ENCODE results near the gene S100P. TPM values are rescaled to one million over a fixed set of nuclear protein-coding genes. Genes with fewer than 3 reads are reported as not detected.
"Not testable (repeated sequence)": the region's sequence is repeated elsewhere in the genome, so short reads cannot be mapped to it uniquely, and the experiment has no call there.

The S100P gene
- polyA plus RNA-seq, 10 donors: 0.39 to 3.2 (median 1.9) TPM; not detected in 1

- DNase-seq: not testable (repeated sequence)
Observed at GRCh38 chr4:6672541-6673190, 21.0 kb upstream of the S100P start.

- DNase-seq: peak in 1 of 3 donors; percentile 48
Observed at GRCh38 chr4:6673191-6673659, 20.5 kb upstream of the S100P start.

DNA sequence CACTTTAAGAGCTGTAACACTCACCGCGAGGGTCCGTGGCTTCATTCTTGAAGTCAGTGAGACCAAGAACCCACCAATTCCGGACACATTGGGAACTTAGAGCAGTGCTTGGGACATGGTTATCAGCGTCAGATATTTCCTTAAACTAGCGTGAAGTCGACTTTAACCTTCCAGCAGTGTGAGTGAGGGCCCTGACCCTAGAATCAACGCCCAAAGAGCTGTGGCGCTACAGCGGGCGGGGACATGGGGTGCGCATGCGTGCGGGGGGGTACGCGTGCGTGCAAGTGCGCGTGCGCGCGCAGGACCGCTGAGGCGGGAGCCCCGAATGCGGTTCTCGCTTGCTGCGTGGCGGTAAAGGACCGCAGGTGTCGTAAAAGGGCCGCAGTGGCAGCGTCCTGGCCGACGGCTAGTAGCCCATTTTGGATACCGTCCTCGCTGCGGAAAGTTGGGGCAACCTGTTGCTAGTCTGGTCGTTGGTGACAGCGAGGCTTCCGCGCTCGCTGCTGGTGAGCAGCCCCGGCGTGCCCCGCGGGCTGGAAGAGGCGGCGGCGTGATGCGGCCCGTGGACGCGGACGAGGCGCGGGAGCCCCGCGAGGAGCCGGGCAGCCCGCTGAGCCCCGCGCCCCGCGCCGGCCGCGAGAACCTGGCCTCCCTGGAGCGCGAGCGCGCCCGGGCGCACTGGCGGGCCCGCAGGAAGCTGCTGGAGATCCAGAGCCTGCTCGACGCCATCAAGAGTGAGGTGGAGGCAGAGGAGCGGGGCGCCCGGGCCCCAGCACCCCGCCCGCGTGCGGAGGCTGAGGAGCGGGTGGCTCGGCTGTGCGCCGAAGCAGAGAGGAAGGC is 19.8 kb upstream of the S100P start:
- DNase-seq: peak; percentile 94 to 98 (median 97)

GRCh38 chr4:6674500-6675149 is 19.1 kb upstream of the S100P start:
- no peak for DNase-seq

GRCh38 chr4:6676722-6677558 is 16.7 kb upstream of the S100P start:
- DNase-seq: no peak

- no peak for DNase-seq
Observed at GRCh38 chr4:6680372-6681034, 13.2 kb upstream of the S100P start.

GRCh38 chr4:6681191-6681590 is 12.5 kb upstream of the S100P start:
- DNase-seq: no peak

GRCh38 chr4:6682862-6683590 is 10.7 kb upstream of the S100P start:
- no peak for DNase-seq

- no peak for DNase-seq
Observed at GRCh38 chr4:6684656-6685055, 9.0 kb upstream of the S100P start.

DNA sequence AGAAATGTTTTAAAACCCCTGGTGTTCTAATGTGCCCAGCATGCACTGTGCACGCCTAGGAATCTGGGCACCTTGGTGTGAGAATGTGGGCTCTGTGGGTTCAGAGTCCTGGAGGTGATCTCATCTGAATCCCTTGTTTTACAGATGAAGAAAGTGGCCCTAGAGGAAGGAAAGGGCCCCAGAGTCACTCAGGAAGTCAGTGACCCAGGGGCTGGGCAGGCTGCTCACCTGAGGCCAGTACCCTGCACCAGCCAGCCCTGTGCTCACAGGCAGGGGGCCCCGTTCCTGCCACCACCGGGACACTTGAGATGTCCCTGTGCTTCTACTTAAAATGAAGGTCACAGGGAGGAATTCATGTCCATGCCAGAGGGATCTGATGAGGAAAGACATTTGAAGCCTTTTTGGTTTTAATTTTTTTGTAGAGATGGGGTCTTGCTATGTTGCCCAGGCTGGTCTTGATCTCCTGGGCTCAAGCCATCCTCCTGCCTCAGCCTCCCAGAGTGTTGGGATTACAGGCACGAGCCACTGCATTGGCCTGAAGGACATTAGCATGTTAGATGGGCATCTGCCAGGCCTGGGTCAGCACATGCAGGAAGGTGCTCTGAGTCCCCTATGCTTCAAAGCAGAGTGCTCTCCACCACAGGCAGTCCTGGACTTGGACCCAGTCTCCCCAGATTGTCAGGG is 7.4 kb upstream of the S100P start:
- no peak for DNase-seq

GRCh38 chr4:6687947-6688878 is 5.5 kb upstream of the S100P start:
- DNase-seq: no peak

DNA sequence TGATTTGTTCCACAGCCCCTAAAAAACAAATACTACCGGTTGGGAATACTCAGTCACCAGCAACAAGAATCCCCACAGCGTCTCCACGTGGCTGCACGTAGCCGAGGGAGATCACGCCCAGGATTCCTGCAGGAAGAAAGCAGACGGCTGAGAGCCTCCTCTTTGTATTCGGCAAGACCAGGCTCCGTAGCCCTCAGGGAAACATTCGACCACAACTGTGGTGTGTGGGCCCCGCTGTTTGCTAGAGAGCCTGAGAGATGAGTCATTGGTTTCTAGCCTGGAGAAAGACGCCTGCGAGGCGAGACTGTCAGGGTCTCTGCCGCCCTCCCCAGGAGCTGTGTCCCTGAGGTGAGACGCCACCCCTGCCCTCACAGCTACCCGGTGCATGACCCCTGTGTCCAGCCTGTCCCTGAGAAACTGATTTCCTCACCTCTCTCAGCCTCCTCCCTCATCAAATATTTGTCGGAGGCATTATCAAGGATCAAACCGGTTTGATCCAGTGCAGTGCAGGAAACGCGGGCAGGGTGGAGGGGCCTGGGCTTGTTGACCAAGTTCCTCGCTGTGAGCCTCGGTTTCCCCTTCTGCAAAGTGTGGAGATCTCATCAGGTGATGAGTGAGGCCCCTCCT is 4.7 kb upstream of the S100P start:
- DNase-seq: peak; percentile 37 to 86 (median 74)

- DNase-seq: no peak
Observed at GRCh38 chr4:6689506-6689960, 4.1 kb upstream of the S100P start.

- no peak for DNase-seq
Observed at GRCh38 chr4:6692379-6692778, 1.3 kb upstream of the S100P start.

GRCh38 chr4:6692806-6693205 is 872 bp upstream of the S100P start:
- DNase-seq: peak in 2 of 3 donors; percentile 14 to 54

DNA sequence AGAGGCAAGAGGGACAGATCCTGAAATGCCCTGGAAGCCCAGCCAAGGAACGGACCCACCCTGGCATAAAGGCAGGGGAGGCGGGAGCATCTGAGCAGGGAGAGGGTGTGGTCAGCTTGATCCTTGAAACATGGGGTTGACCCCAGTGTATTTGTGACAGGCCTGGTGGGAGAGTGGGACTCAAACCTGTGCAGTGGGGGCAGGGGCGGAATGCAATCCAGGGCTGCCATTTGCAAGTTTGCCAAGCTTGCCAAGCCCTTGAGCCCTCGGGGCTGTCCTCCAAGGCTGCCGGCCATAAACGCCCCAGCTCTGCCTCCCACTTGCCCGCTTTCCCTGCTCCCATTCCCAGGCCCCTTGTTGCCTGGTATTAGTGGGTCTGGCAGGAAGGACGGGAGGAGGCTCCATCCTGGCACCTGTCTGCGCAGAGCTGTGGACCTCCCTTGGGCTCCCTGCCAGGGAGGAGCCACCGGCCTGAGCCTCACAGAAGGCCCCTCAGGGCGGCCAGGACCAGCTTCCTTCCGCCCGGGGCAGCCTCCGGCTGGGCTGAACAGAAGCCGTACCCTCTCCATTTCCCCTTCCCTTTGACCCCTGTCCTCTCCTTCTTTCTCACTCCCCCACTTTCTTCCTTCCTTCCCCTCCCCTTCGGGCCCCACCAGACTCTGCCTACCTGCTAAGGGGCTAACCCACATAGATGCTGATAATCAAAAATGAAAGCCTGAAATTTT is 661 bp downstream of the S100P start:
- no peak for DNase-seq

All from muscle of back (tissue), 11 donors.